Adrenal gland (tissue), 5 donors: ENCODE results near the gene POLK.

Experiments used
- CTCF ChIP-seq, 6 experiments: fragments of 450-650 bp in 4 of 6; fragments of 200-600 bp in 2 of 6; sonication (generic) in 1 of 6; IDR thresholded peaks; 1 replicate in 5 of 6; 2 replicates in 1 of 6; pipeline versions ENCODE4 v1.5.1 to v1.8.0; 2016 to 2021; ENCODE audit warnings: antibody characterized with exemption in 6 of 6, mild to moderate bottlenecking in 2 of 6, moderate library complexity in 1 of 6
- POLR2A ChIP-seq, 2 donors: fragments of 450-650 bp; IDR thresholded peaks; one replicate each; pipeline ENCODE4 v1.6.1; 2017; ENCODE audit warnings: antibody characterized with exemption in 2 of 2, mild to moderate bottlenecking in 2 of 2, moderate library complexity in 1 of 2
- donor health status: DM: no; HTN: no; CAD: no.

GRCh38 chr5:75639535-75640311 is 128.0 kb downstream of the POLK start:
- no peak for TF ChIP-seq CTCF (IDR thresholded peaks at IDR 0.05)
- no peak for TF ChIP-seq POLR2A (IDR thresholded peaks at IDR 0.05)
